Forelimb muscle (tissue), 1 donor: ENCODE results near the gene C1orf115. TPM values are rescaled to one million over a fixed set of nuclear protein-coding genes. Genes with fewer than 3 reads are reported as not detected.
A peak's percentile ranks its signal among the peaks of the same experiment; 100 is the strongest.
"Not testable (repeated sequence)": the region's sequence is repeated elsewhere in the genome, so short reads cannot be mapped to it uniquely, and the experiment has no call there.

ENCODE experiments used
- DNase-seq: peaks from one replicate; pipeline ENCODE4 v3.0.0-alpha.2; 2013; ENCODE audit warnings: low read depth
- polyA plus RNA-seq: library from polyadenylated mRNA; unstranded; fragments of 120-200 nt; gene quantifications from one replicate; pipeline ENCODE4 v1.2.1, GENCODE V29; 2013; ENCODE audit not compliant: insufficient read length

The C1orf115 gene
- polyA plus RNA-seq, 1 donor, result 12.3 TPM

DNA sequence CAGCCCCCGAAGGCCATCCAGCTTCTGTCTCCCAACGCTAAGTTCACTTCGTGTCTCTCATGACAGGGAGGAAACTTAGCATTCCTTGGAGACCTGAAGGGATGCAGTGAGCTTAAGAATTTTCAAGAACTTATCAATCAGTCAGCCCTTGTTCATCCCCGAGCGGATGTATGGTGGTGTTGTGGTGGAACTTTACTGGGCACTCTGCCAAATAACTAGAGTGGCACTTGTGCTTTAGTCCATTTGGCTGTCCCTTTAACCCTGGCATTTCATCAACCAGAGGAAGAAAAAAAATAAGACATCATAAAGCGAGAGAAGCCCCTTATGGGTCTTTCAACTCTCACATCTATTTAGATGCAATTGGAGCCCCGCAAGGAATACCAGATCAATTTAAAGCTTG is 31.1 kb downstream of the C1orf115 start:
- not testable (repeated sequence) for DNase-seq

DNA sequence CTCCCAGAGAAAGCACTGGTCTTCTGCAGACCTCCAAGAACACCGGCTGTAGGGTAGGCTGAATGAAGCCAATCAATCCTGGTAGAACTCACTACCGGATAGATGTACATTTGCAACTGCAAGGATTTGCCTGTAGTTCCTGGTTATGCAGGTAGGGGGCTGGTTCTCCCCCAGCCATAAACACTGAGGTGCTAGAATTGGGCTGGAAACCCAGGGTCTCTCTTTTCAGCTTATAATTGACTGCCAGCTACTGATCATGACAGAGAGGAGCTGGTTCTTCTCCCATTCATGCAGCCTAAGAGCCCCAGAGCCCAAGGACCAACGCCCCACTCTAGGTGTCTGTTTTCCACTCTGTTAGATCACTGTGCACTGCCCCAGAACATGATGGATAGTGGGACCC is 36.5 kb downstream of the C1orf115 start:
- no peak for DNase-seq

DNA sequence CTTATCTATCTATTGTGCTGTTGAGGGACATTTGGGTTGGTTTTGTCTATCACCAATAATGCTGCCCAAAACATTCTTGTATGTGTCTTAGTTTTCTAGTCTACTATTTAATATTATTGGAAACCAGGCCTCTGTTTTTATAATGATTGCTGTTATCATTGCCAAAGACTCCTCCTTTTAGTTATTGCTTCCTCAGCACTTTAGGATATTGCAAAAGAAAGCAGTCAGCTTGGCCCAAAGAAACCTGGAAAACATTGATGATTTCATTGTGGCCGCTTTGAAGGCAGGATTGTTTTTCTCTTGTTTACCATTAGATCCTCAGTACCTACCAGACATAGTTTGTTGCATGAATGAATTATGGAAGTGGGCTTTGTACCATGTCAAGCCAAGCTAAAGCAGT is 37.4 kb downstream of the C1orf115 start:
- DNase-seq, result no peak

GRCh38 chr1:220730486-220730885 is 40.3 kb downstream of the C1orf115 start:
- DNase-seq, result no peak

GRCh38 chr1:220732137-220732536 is 42.0 kb downstream of the C1orf115 start:
- no peak for DNase-seq

DNA sequence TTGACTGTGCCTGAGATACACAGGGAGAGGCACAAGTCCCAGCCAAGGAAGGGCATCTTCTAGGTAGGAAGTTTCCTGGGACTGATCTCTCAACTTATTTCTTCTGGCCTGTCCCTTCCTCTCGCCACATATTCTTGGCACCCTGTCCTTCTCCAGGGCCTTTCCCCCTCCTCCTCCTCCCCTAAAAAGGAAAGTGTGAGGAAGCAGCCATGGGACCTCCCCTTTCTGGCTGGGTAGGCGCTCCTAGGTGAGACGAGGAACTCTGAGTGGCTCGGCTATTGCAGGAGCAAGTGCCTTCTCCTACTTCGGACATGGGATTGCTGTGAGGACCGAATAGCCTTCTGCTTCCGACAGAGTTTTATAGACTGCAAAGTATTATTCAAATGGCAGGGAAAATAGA is 42.5 kb downstream of the C1orf115 start:
- no peak for DNase-seq

DNA sequence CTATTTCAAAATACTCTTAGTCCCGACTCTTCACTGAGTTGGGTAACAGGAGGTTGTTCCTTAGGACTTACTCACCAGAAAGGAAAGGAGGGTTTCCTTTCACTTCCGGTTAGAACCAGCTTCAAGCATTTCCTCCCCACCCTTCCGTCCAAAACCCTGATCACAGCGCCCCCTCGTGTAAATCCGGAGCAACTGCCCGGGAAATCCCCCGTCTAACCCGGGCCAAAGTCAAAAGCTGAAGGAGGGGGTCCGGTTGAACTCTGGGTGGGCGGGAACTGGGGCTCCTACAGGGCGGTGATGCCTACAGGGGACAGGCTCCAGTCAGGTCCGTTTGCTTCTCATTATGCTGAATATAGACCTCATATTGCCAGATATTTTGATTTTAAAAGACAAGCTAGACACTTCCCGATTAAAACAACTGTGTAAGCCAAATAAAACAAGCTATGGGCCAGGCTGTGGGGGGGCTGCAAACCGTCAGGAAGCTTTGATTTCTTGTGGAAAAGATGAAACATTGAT is 43.0 kb downstream of the C1orf115 start:
- DNase-seq, result no peak

- no peak for DNase-seq
Measured at GRCh38 chr1:220734571-220735326, 44.6 kb downstream of the C1orf115 start.

- DNase-seq, result not testable (repeated sequence)
Measured at GRCh38 chr1:220736283-220736682, 46.1 kb downstream of the C1orf115 start.

GRCh38 chr1:220741349-220741748 is 51.2 kb downstream of the C1orf115 start:
- DNase-seq, result no peak

GRCh38 chr1:220741825-220742224 is 51.7 kb downstream of the C1orf115 start:
- DNase-seq, result no peak

DNA sequence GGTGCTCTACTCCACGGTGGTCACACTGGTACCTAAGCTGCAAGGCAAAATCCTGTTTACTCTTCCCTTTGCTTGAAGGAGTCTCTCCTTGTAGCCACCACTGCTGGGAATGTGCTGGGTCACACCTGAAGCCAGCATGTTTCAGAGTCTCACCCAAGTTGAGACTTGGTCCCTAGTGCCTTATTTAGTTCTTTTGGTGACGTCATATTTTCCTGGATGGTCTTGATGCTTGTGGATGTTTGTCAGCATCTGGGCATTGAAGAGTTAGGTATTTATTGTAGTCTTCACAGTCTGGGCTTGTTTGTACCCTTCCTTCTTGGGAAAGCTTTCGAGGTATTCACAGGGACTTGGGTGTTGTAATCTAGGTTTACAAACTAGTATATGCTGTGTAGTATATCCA is 52.4 kb downstream of the C1orf115 start:
- no peak for DNase-seq

- DNase-seq, result no peak
Measured at GRCh38 chr1:220746851-220747250, 56.7 kb downstream of the C1orf115 start.

- DNase-seq, result no peak
Measured at GRCh38 chr1:220747437-220748088, 57.4 kb downstream of the C1orf115 start.

- DNase-seq, result peak; percentile 58
Measured at GRCh38 chr1:220748089-220748934, 58.1 kb downstream of the C1orf115 start, which contains the start of gene MTARC2. TSS of gene MTARC2 (plus strand) at chr1:220748322. CDS start at chr1:220748532, 210 bp downstream.

Other genes with a start within 250 kb of the C1orf115 start
- gene MARK1, start 162.2 kb upstream of the C1orf115 start, polyA plus RNA-seq, result 10.2 TPM
- gene MTARC2, start 58.0 kb downstream of the C1orf115 start, polyA plus RNA-seq, result 14.9 TPM
- 4.5 TPM for gene MTARC1, start 96.5 kb downstream of the C1orf115 start, polyA plus RNA-seq
- gene HLX, start 189.1 kb downstream of the C1orf115 start, polyA plus RNA-seq, result 14.9 TPM